Memory B cell (primary cell): ENCODE results near the gene ZNF775.
A peak's percentile ranks its signal among the peaks of the same experiment; 100 is the strongest.

Source experiments
- ATAC-seq: fragments of 150-1000 bp; cut with Tn5 transposase; 2 replicates; pipeline ENCODE4 v1.10.0; 2021; ENCODE audit warnings: low read depth, mild to moderate bottlenecking, moderate library complexity
- DNase-seq, 2 donors: peaks; one replicate each; pipeline ENCODE4 v3.0.0; 2022; ENCODE audit warnings: low spot score in 2 of 2
- H3K27ac Mint-ChIP-seq: one replicate; pipeline ENCODE4 v1.8.0; 2022; ENCODE audit warnings: mild to moderate bottlenecking, moderate library complexity, mixed read lengths
- H3K27me3 Mint-ChIP-seq: one replicate; pipeline ENCODE4 v1.8.0; 2022; ENCODE audit warnings: mixed read lengths
- H3K36me3 Mint-ChIP-seq: one replicate; pipeline ENCODE4 v1.8.0; 2022; ENCODE audit warnings: mild to moderate bottlenecking, mixed read lengths
- H3K4me1 Mint-ChIP-seq: one replicate; pipeline ENCODE4 v1.8.0; 2022; ENCODE audit warnings: mixed read lengths
- H3K4me3 Mint-ChIP-seq: one replicate; pipeline ENCODE4 v1.8.0; 2022; ENCODE audit warnings: mild to moderate bottlenecking, moderate library complexity, mixed read lengths
- H3K9me3 Mint-ChIP-seq: one replicate; pipeline ENCODE4 v1.8.0; 2022; ENCODE audit warnings: mixed read lengths

The ZNF775 gene

DNA sequence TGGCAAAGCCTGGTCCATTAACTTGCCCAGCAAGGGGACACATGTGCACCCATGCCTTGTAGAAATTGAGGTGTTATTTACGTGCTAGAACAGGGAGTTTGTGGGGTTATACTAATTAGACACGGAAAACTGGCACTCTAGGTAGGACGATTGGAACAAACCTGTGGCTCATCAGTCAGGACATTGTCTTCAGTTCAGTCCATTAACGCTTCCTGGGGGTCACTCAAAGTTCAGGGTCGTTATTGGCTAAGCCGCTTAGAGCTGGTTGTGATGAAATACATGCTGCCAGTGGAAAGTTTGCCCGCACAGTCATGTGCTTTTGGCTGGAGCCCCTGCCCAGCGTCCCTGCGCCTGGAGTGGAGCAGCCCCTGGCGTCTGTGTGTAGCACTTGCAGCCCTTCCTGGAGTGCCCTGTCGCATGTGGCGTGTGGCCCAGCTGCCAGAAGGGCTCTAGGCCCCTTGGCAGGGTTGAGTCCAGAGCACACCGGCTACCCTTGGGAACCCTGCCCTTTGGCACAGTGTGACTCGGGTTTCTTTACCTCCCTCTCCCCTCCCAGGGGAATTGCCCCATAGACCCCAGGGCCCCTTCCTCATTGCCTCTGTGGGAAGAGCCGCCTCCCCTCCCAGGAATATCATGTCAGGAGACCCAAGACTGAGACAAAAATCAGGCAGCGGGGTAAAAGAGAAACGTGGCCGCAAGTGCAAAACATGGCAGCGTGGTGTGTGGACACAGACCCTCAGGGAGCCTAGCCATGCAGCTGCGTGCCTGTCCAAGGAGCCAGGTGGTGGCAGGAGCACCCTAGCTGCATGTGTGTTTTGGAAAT lies 9.8 kb downstream of the ZNF775 start:
- peaks cover 2% of the 10 kb centered on the region for H3K4me1 Mint-ChIP-seq
- H3K27me3 Mint-ChIP-seq = no peaks in the 10 kb centered on the region
- DNase-seq (no peak), ATAC-seq (peak; percentile 22)
- H3K4me3 Mint-ChIP-seq = no peak overlapping the region
- H3K36me3 Mint-ChIP-seq = peaks cover 3% of the 10 kb centered on the region
- no peaks in the 10 kb centered on the region for H3K9me3 Mint-ChIP-seq
- no peak overlapping the region for H3K27ac Mint-ChIP-seq

GRCh38 chr7:150389532-150389816 lies 10.3 kb downstream of the ZNF775 start:
- H3K4me1 Mint-ChIP-seq = peaks cover 2% of the 10 kb centered on the region
- no peak for ATAC-seq
- H3K27me3 Mint-ChIP-seq = no peaks in the 10 kb centered on the region
- H3K36me3 Mint-ChIP-seq = peaks cover 3% of the 10 kb centered on the region
- H3K9me3 Mint-ChIP-seq = no peaks in the 10 kb centered on the region
- no peak for DNase-seq
- H3K27ac Mint-ChIP-seq = no peak overlapping the region
- H3K4me3 Mint-ChIP-seq = no peak overlapping the region

DNA sequence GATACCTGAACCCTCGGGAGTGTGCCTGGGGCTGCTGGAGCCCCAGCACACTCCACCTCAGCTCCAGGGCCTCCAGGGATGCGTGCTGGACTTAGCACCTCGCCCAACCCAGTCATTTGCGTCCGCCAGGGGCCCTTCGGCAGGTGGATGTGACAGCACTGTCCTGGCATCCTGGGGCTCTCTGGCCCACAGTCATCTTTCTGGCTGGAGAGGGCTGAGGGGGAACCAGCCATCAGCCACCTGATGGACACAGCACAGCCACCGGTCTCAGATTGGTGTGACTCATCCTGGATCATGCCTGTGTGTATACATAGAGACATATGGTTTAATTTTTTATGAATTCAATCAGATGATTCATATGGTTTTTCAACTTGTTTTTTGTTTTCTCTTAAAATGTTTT lies 11.1 kb downstream of the ZNF775 start:
- H3K4me1 Mint-ChIP-seq = peaks cover under 1% of the 10 kb centered on the region
- H3K9me3 Mint-ChIP-seq = no peaks in the 10 kb centered on the region
- no peak overlapping the region for H3K4me3 Mint-ChIP-seq
- DNase-seq (no peak), ATAC-seq (no peak)
- H3K27me3 Mint-ChIP-seq = no peaks in the 10 kb centered on the region
- peaks cover 3% of the 10 kb centered on the region for H3K36me3 Mint-ChIP-seq
- no peak overlapping the region for H3K27ac Mint-ChIP-seq

DNA sequence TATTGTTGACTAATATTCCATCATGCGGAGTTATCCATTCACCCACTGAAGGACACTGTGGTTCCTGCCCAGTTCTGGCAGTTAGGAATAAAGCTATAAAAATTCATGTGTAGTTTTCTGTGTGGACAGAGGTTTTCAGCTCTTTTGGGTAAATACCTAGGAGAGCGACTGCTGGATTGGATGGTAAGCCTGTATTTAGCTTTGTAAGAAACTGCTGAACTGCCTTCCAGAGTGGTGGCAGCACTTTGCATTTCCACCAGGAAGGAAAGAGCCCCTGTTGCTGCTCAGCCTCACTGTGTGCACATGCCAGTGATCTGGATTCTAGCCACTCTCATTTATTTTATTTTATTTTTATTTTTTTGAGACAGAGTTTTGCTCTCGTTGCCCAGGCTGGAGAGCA lies 14.2 kb downstream of the ZNF775 start:
- no peak overlapping the region for H3K27ac Mint-ChIP-seq
- H3K9me3 Mint-ChIP-seq = no peaks in the 10 kb centered on the region
- H3K36me3 Mint-ChIP-seq = peaks cover 3% of the 10 kb centered on the region
- H3K4me1 Mint-ChIP-seq = peaks cover 3% of the 10 kb centered on the region
- ATAC-seq (no peak), DNase-seq (no peak)
- no peak overlapping the region for H3K4me3 Mint-ChIP-seq
- no peaks in the 10 kb centered on the region for H3K27me3 Mint-ChIP-seq

GRCh38 chr7:150396426-150396825 lies 17.3 kb downstream of the ZNF775 start:
- no peaks in the 10 kb centered on the region for H3K27me3 Mint-ChIP-seq
- no peaks in the 10 kb centered on the region for H3K9me3 Mint-ChIP-seq
- peaks cover 3% of the 10 kb centered on the region for H3K36me3 Mint-ChIP-seq
- DNase-seq = no peak
- ATAC-seq = no peak
- H3K4me3 Mint-ChIP-seq = no peak overlapping the region
- H3K27ac Mint-ChIP-seq = no peak overlapping the region
- H3K4me1 Mint-ChIP-seq = peaks cover 4% of the 10 kb centered on the region

GRCh38 chr7:150396851-150397260 lies 17.7 kb downstream of the ZNF775 start:
- no peak overlapping the region for H3K27ac Mint-ChIP-seq
- peaks cover 5% of the 10 kb centered on the region for H3K4me1 Mint-ChIP-seq
- no peaks in the 10 kb centered on the region for H3K9me3 Mint-ChIP-seq
- ATAC-seq = no peak
- H3K27me3 Mint-ChIP-seq = no peaks in the 10 kb centered on the region
- H3K36me3 Mint-ChIP-seq = peaks cover 3% of the 10 kb centered on the region
- no peak for DNase-seq
- no peak overlapping the region for H3K4me3 Mint-ChIP-seq

GRCh38 chr7:150397346-150398107 lies 18.4 kb downstream of the ZNF775 start:
- H3K27me3 Mint-ChIP-seq = no peaks in the 10 kb centered on the region
- DNase-seq (no peak), ATAC-seq (no peak)
- no peak overlapping the region for H3K4me3 Mint-ChIP-seq
- no peaks in the 10 kb centered on the region for H3K9me3 Mint-ChIP-seq
- H3K4me1 Mint-ChIP-seq = peaks cover 5% of the 10 kb centered on the region
- H3K36me3 Mint-ChIP-seq = peaks cover 3% of the 10 kb centered on the region
- H3K27ac Mint-ChIP-seq = no peak overlapping the region

DNA sequence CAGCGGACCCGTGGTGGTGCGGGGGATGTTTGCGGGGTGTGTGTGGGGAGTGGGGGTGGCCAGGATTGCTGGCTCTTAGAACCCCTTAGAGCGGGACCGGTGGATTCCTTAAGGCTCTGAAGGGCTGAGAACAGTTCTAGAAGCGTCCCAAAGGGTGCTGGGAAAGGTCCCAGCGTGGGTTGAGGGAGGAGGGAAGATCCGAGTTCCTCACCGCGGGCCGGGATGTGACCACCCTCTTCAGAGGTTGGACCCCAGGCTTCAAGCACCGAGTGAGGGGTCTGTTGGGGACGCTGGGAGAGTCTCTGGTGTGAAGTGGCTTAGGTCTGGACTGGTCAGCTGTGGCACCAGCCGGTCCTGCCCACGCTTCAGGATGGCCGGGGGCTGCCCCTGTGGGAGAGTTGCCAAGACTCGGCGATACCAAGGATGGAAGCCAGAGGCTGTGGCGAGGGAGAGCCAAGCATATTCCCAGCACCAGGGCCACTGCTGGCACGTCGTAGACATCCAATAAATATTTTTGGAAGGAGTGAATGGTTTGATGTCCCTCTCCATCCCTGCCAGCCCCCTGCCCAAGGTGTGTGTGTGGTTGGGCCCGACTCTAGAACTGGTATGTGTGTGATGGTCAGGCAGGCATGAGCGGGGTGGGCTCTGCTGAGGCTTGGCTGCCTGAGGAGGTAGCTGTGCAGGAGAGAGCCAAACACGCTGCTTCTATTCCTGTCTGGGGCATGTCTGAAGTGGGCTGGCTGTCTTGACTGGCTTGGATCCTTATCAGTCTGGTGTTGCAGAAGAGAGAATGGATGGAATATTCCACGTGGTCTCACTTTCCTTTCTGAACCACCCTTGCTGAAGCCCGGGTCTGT lies 19.2 kb downstream of the ZNF775 start:
- H3K4me1 Mint-ChIP-seq = peaks cover 7% of the 10 kb centered on the region
- no peaks in the 10 kb centered on the region for H3K9me3 Mint-ChIP-seq
- DNase-seq (no peak), ATAC-seq (no peak)
- H3K27me3 Mint-ChIP-seq = no peaks in the 10 kb centered on the region
- H3K4me3 Mint-ChIP-seq = no peak overlapping the region
- peaks cover 3% of the 10 kb centered on the region for H3K36me3 Mint-ChIP-seq
- H3K27ac Mint-ChIP-seq = no peak overlapping the region

DNA sequence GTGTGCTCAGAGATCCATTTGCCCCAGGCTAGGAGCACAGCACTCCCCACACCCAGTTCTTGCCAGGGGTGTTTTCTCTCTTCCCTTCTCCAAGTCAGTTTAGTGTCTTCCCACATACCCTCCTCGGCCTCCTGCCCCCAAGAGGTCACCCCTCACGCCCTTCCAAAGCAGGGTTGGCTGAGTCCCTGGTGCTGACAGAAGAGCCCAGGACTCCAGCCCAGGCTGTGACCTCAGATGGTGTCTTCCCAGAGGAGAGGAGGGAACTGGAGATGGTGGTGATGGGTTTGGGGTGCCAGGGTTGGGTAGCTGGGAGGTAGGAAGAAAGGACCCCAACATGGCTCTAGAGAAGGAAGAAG lies 19.8 kb downstream of the ZNF775 start:
- Mint-ChIP-seq H3K4me3 (no peak overlapping the region), H3K4me1 (peaks cover 8% of the 10 kb centered on the region), H3K27me3 (no peaks in the 10 kb centered on the region), H3K36me3 (peaks cover 3% of the 10 kb centered on the region), H3K9me3 (no peaks in the 10 kb centered on the region), H3K27ac (no peak overlapping the region)
- ATAC-seq (no peak), DNase-seq (no peak)

DNA sequence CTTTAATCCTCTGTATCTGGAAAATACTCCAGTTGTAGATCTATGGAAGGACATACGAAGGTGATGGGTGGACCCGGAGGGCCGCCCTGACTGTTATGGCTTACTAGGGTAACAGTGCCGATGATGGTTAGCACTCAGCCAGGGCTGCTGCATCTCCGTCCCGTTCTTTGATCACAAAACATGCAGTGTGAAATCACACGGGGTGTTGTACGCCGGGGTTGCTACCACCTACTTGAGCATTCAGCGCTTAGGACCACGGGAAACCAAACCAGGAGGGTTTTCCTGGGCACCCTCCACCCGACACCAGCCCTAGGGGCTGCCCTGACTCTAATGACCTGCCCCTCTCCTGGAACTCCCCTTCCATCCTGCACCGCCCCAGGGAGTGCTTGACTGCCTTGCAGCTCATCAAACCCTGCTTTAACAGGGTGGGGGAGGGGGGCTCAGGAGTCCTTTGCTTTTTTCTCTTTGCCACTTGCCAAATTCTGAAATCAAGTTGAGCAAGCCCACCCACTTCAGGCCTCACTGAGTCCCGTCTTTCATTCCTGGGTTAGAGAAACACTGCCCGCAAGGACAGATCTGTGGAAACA lies 20.4 kb downstream of the ZNF775 start:
- Mint-ChIP-seq H3K36me3 (peaks cover 3% of the 10 kb centered on the region), H3K4me3 (no peak overlapping the region), H3K27ac (no peak overlapping the region), H3K9me3 (no peaks in the 10 kb centered on the region), H3K4me1 (peaks cover 14% of the 10 kb centered on the region), H3K27me3 (no peaks in the 10 kb centered on the region)
- DNase-seq (no peak), ATAC-seq (no peak)

DNA sequence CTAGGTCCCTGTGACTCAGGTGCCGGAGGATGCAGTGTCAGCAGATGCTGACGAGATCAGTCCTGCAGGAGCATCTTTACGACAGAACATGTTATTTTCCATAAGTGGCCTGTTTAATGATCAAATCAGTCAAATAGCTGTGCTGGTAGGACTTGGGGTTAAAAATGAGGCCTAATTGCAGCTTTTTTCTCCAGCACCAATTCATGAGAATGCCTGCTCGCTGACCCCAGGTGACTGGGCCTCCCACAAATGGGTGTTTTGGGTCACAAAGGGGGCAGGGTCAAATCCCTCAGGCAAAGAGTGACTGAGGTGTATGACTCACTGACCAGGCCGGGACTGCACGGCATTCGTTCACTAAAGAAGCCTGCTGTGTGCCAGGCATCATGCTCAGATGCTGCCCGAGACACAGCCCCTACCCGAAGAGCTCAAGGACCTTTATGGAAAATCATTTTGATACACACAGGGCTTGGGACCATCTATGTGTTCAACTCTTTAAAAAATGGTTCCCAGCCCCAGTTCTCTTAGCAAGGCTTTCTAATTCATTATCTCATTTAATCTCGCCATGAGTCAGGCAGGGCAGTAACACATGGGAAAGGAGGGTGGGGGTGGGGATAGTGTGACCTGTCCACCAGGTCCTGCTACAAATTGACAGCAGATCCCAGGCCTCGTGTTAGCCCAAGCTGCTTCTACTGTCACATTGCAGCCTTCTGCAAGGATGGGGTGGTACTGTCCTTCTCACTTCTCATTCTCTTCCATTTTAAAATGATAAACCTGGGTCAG lies 21.1 kb downstream of the ZNF775 start:
- Mint-ChIP-seq H3K9me3 (no peaks in the 10 kb centered on the region), H3K36me3 (peaks cover 3% of the 10 kb centered on the region), H3K27ac (no peak overlapping the region), H3K27me3 (no peaks in the 10 kb centered on the region), H3K4me3 (no peak overlapping the region), H3K4me1 (peaks cover 16% of the 10 kb centered on the region)
- ATAC-seq (no peak), DNase-seq (no peak)

DNA sequence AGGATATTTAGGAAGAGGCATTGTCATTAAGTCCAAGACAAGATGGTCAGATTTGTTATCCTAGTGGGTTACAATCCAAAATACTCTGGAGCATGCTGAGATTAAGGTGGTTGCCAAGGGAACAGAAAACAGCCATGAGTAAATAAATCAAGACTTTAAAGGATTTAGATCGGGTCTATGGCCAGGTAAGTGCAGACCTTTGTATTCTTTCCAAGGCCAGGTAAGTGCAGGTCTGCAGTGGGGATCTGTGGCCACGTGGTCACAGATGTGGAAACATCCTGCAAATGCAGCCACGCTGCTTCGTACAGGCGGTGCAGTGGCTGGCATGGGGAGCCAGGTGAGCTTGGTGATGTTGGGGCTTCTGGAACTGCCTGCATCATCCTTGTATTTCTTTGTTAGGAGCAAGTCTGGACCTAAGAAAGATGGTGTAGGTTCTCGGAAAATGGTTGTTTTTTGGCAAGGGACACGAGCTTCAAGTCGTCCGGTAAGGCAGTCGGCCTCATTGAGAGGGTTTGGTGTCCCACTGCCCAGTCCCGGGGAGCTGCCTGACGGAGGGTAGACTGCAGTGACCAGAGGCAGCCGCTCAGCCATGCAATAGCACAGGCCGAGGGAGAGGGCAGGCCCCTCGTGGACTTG lies 21.8 kb downstream of the ZNF775 start:
- Mint-ChIP-seq H3K4me1 (peaks cover 17% of the 10 kb centered on the region), H3K36me3 (peaks cover 3% of the 10 kb centered on the region), H3K9me3 (no peaks in the 10 kb centered on the region), H3K27ac (no peak overlapping the region), H3K27me3 (no peaks in the 10 kb centered on the region), H3K4me3 (no peak overlapping the region)
- ATAC-seq (no peak), DNase-seq (no peak)

DNA sequence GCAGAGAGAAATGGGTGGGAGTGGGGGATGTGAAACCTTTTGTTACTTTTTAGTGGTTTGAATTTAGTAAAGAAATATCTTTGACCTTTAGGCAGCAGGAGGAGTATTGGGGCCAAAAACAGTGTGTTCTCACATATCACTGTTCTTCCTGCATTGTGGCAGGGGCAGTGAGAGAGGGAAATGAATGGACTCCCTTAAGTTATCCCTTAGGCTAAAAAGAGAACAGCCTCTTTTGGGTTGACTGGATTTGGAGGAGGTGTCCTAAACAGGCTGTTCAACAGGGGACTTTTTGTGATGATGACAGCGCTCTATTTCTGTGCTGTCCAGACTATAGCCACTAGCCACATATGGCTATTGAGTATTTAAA lies 22.3 kb downstream of the ZNF775 start:
- Mint-ChIP-seq H3K9me3 (no peaks in the 10 kb centered on the region), H3K4me1 (peaks cover 22% of the 10 kb centered on the region), H3K36me3 (no peaks in the 10 kb centered on the region), H3K27me3 (no peaks in the 10 kb centered on the region), H3K4me3 (no peak overlapping the region), H3K27ac (no peak overlapping the region)
- DNase-seq = no peak
- ATAC-seq = no peak
